BLaER1 treated with 17β-estradiol and CSF1 and Interleukin-3, amounts not matched to agents 10 nM and 100 nM (cell line): ENCODE results near the gene ARSG.
"Not testable (repeated sequence)": the region's sequence is repeated elsewhere in the genome, so short reads cannot be mapped to it uniquely, and the experiment has no call there.

ENCODE experiments used
- H3K27ac ChIP-seq, 11 experiments: shearing (Covaris generic); formaldehyde crosslinking; 2 replicates each; pipeline ENCODE4 v1.8.1; 2022
- H3K27me3 ChIP-seq, 11 experiments: shearing (Covaris generic); formaldehyde crosslinking; 2 replicates each; pipeline ENCODE4 v1.8.1; 2022
- H3K36me3 ChIP-seq, 11 experiments: shearing (Covaris generic); formaldehyde crosslinking; 2 replicates each; pipeline ENCODE4 v1.8.1; 2022
- H3K4me1 ChIP-seq, 10 experiments: shearing (Covaris generic); formaldehyde crosslinking; 2 replicates each; pipeline ENCODE4 v1.8.1; 2022
- H3K4me2 ChIP-seq, 11 experiments: shearing (Covaris generic); formaldehyde crosslinking; 2 replicates each; pipeline ENCODE4 v1.8.1; 2022
- H3K4me3 ChIP-seq, 10 experiments: shearing (Covaris generic); formaldehyde crosslinking; 2 replicates each; pipeline ENCODE4 v1.8.1; 2022
- H3K9ac ChIP-seq, 11 experiments: shearing (Covaris generic); formaldehyde crosslinking; 2 replicates each; pipeline ENCODE4 v1.8.1; 2022
- H3K9me3 ChIP-seq, 11 experiments: shearing (Covaris generic); formaldehyde crosslinking; replicated peaks in 1 of 11; 2 replicates each; pipeline ENCODE4 v1.8.1; 2022
- H4K20me1 ChIP-seq, 11 experiments: shearing (Covaris generic); formaldehyde crosslinking; 2 replicates each; pipeline ENCODE4 v1.8.1; 2022
- Cebpa-rat ChIP-seq, 11 experiments: shearing (Covaris generic); IDR thresholded peaks; 2 replicates each; pipeline ENCODE4 v1.8.1; 2022

The ARSG gene

GRCh38 chr17:68306819-68307218 is 15.5 kb downstream of the ARSG start:
- peaks cover 29 to 70% (median 59%) of the 10 kb centered on the region in 10 experiments for H3K4me1 ChIP-seq
- no peaks in the 10 kb centered on the region for H4K20me1 ChIP-seq
- peak overlapping the region in 5 of 11 experiments; percentile 10 to 68 (median 20); a peak in 5 of 22 replicates for H3K27ac ChIP-seq
- peak overlapping the region in 9 of 11 experiments; percentile 27 to 66 (median 46); a peak in 16 of 22 replicates for H3K4me2 ChIP-seq
- peaks cover 0 to 53% (median 16%) of the 10 kb centered on the region in 11 experiments; a peak in 17 of 22 replicates for H3K9me3 ChIP-seq
- TF ChIP-seq Cebpa-rat (IDR thresholded peaks at IDR 0.05) = no peak
- peaks cover 0 to 14% (median 0%) of the 10 kb centered on the region in 11 experiments; a peak in 4 of 22 replicates for H3K36me3 ChIP-seq
- no peak overlapping the region for H3K4me3 ChIP-seq
- no peaks in the 10 kb centered on the region for H3K27me3 ChIP-seq
- no peak overlapping the region; a peak in 1 of 22 replicates for H3K9ac ChIP-seq

GRCh38 chr17:68307443-68307842 is 16.1 kb downstream of the ARSG start:
- no peak overlapping the region; a peak in 1 of 20 replicates for H3K4me3 ChIP-seq
- H3K27ac ChIP-seq = peak overlapping the region in 7 of 11 experiments; percentile 5 to 68 (median 21); a peak in 10 of 22 replicates
- no peak overlapping the region; a peak in 1 of 22 replicates for H3K9ac ChIP-seq
- H3K27me3 ChIP-seq = no peaks in the 10 kb centered on the region
- peak overlapping the region; percentile 18 to 66 (median 44); a peak in 18 of 22 replicates for H3K4me2 ChIP-seq
- no peaks in the 10 kb centered on the region for H4K20me1 ChIP-seq
- H3K4me1 ChIP-seq = peaks cover 31 to 70% (median 63%) of the 10 kb centered on the region in 10 experiments
- peaks cover 0 to 53% (median 16%) of the 10 kb centered on the region in 11 experiments; a peak in 17 of 22 replicates for H3K9me3 ChIP-seq
- peaks cover 0 to 14% (median 0%) of the 10 kb centered on the region in 11 experiments; a peak in 4 of 22 replicates for H3K36me3 ChIP-seq
- no peak for TF ChIP-seq Cebpa-rat (IDR thresholded peaks at IDR 0.05)

GRCh38 chr17:68308486-68308885 is 17.2 kb downstream of the ARSG start:
- H3K4me2 ChIP-seq, H3K4me3 ChIP-seq, H4K20me1 ChIP-seq, H3K27me3 ChIP-seq, H3K9ac ChIP-seq: not testable (repeated sequence)
- Histone ChIP-seq H3K27ac (peak overlapping the region in 1 of 11 experiments; percentile 55; a peak in 2 of 22 replicates), H3K9me3 (peaks cover 0 to 53% (median 16%) of the 10 kb centered on the region in 11 experiments; a peak in 17 of 22 replicates), H3K36me3 (peaks cover 0 to 14% (median 0%) of the 10 kb centered on the region in 11 experiments; a peak in 4 of 22 replicates), H3K4me1 (peaks cover 38 to 78% (median 70%) of the 10 kb centered on the region in 10 experiments)

- H3K9ac ChIP-seq, H3K4me3 ChIP-seq, H3K27me3 ChIP-seq, H4K20me1 ChIP-seq: not testable (repeated sequence)
- Histone ChIP-seq H3K36me3 (peaks cover 0 to 14% (median 0%) of the 10 kb centered on the region in 11 experiments; a peak in 4 of 22 replicates), H3K9me3 (peaks cover 0 to 46% (median 16%) of the 10 kb centered on the region in 11 experiments; a peak in 17 of 22 replicates), H3K4me2 (peak overlapping the region in 3 of 11 experiments; percentile 23 to 90 (median 87); a peak in 4 of 22 replicates), H3K27ac (peak overlapping the region in 5 of 11 experiments; percentile 14 to 90 (median 48); a peak in 8 of 22 replicates), H3K4me1 (peaks cover 38 to 83% (median 75%) of the 10 kb centered on the region in 10 experiments)
Observed at GRCh38 chr17:68309066-68309670, 17.9 kb downstream of the ARSG start.

GRCh38 chr17:68310152-68310551 is 18.9 kb downstream of the ARSG start:
- peak overlapping the region in 9 of 11 experiments; percentile 2 to 90 (median 87); a peak in 14 of 22 replicates for H3K27ac ChIP-seq
- H3K9me3 ChIP-seq = peaks cover 0 to 39% (median 16%) of the 10 kb centered on the region in 11 experiments; a peak in 17 of 22 replicates
- H3K9ac ChIP-seq = peak overlapping the region in 4 of 11 experiments; percentile 3 to 77 (median 18); a peak in 2 of 22 replicates
- H3K4me3 ChIP-seq = no peak overlapping the region
- no peaks in the 10 kb centered on the region for H4K20me1 ChIP-seq
- H3K4me2 ChIP-seq = peak overlapping the region in 8 of 11 experiments; percentile 33 to 90 (median 78); a peak in 15 of 22 replicates
- TF ChIP-seq Cebpa-rat (IDR thresholded peaks at IDR 0.05) = no peak
- H3K4me1 ChIP-seq = peaks cover 46 to 86% (median 77%) of the 10 kb centered on the region in 10 experiments
- H3K27me3 ChIP-seq = no peaks in the 10 kb centered on the region
- H3K36me3 ChIP-seq = peaks cover 0 to 14% (median 0%) of the 10 kb centered on the region in 11 experiments; a peak in 4 of 22 replicates

GRCh38 chr17:68314916-68315535 is 23.7 kb downstream of the ARSG start:
- Histone ChIP-seq H3K27me3 (no peaks in the 10 kb centered on the region; a peak in 1 of 22 replicates), H3K4me2 (peak overlapping the region; percentile 28 to 90 (median 72); a peak in 21 of 22 replicates), H3K9ac (peak overlapping the region in 6 of 11 experiments; percentile 15 to 80 (median 64); a peak in 11 of 22 replicates), H4K20me1 (no peaks in the 10 kb centered on the region), H3K9me3 (no peaks in the 10 kb centered on the region), H3K36me3 (no peaks in the 10 kb centered on the region), H3K4me1 (peaks cover 56 to 100% (median 100%) of the 10 kb centered on the region in 10 experiments), H3K4me3 (no peak overlapping the region; a peak in 1 of 20 replicates), H3K27ac (peak overlapping the region in 10 of 11 experiments; percentile 20 to 90 (median 86); a peak in 18 of 22 replicates)
- TF ChIP-seq Cebpa-rat (IDR thresholded peaks at IDR 0.05) = peak in 6 of 11 experiments; percentile 45 to 81 (median 59); a peak in 9 of 22 replicates

- Histone ChIP-seq H3K27ac (peak overlapping the region in 8 of 11 experiments; percentile 56 to 90 (median 87); a peak in 13 of 22 replicates), H4K20me1 (no peaks in the 10 kb centered on the region), H3K4me1 (peaks cover 59 to 100% (median 97%) of the 10 kb centered on the region in 10 experiments), H3K4me2 (peak overlapping the region in 7 of 11 experiments; percentile 63 to 90 (median 80); a peak in 14 of 22 replicates), H3K4me3 (no peak overlapping the region), H3K9me3 (no peaks in the 10 kb centered on the region), H3K36me3 (no peaks in the 10 kb centered on the region), H3K9ac (peak overlapping the region in 2 of 11 experiments; percentile 59 to 77; a peak in 3 of 22 replicates), H3K27me3 (no peaks in the 10 kb centered on the region; a peak in 1 of 22 replicates)
- TF ChIP-seq Cebpa-rat (IDR thresholded peaks at IDR 0.05) = no peak
Observed at GRCh38 chr17:68315930-68316329, 24.6 kb downstream of the ARSG start.

- no peak for TF ChIP-seq Cebpa-rat (IDR thresholded peaks at IDR 0.05)
- Histone ChIP-seq H3K9ac (no peak overlapping the region; a peak in 1 of 22 replicates), H3K4me2 (peak overlapping the region in 9 of 11 experiments; percentile 2 to 90 (median 74); a peak in 12 of 22 replicates)
Observed at GRCh38 chr17:68317458-68317857, 26.2 kb downstream of the ARSG start.

More at GRCh38 chr17:68317458-68317857, 26.2 kb downstream of the ARSG start:
- H3K27me3 ChIP-seq = no peaks in the 10 kb centered on the region; a peak in 1 of 22 replicates
- no peak overlapping the region for H3K4me3 ChIP-seq
- peaks cover 49 to 85% (median 81%) of the 10 kb centered on the region in 10 experiments for H3K4me1 ChIP-seq
- H4K20me1 ChIP-seq = no peaks in the 10 kb centered on the region
- H3K27ac ChIP-seq = peak overlapping the region in 5 of 11 experiments; percentile 1 to 90 (median 86); a peak in 7 of 22 replicates
- no peaks in the 10 kb centered on the region for H3K36me3 ChIP-seq
- no peaks in the 10 kb centered on the region for H3K9me3 ChIP-seq
